Osteocyte (in vitro differentiated cells): Measurements from ENCODE around the gene OSCP1. TPM values are rescaled to one million over a fixed set of nuclear protein-coding genes. Genes with fewer than 3 reads are reported as not detected.
A peak's percentile ranks its signal among the peaks of the same experiment; 100 is the strongest.
"Not testable (repeated sequence)": the region's sequence is repeated elsewhere in the genome, so short reads cannot be mapped to it uniquely, and the experiment has no call there.

Source experiments
- DNase-seq: peaks from one replicate; pipeline ENCODE4 v3.0.0; 2021; ENCODE audit warnings: mixed read lengths; ENCODE audit not compliant: unreplicated experiment; ENCODE audit errors: extremely low spot score
- H3K27ac Mint-ChIP-seq: one replicate; pipeline ENCODE4 v1.8.0; 2021; ENCODE audit warnings: mild to moderate bottlenecking, mixed read lengths; ENCODE audit not compliant: unreplicated experiment
- H3K27me3 Mint-ChIP-seq: one replicate; pipeline ENCODE4 v1.8.0; 2021; ENCODE audit warnings: mixed read lengths; ENCODE audit not compliant: unreplicated experiment
- H3K36me3 Mint-ChIP-seq: one replicate; pipeline ENCODE4 v1.8.0; 2021; ENCODE audit warnings: mixed read lengths; ENCODE audit not compliant: unreplicated experiment
- H3K4me1 Mint-ChIP-seq: one replicate; pipeline ENCODE4 v1.8.0; 2021; ENCODE audit warnings: mixed read lengths; ENCODE audit not compliant: unreplicated experiment
- H3K4me3 Mint-ChIP-seq: one replicate; pipeline ENCODE4 v1.8.0; 2021; ENCODE audit warnings: mild to moderate bottlenecking, moderate library complexity, mixed read lengths; ENCODE audit not compliant: unreplicated experiment
- H3K9me3 Mint-ChIP-seq: one replicate; pipeline ENCODE4 v1.8.0; 2021; ENCODE audit warnings: mixed read lengths; ENCODE audit not compliant: unreplicated experiment
- long read RNA-seq: library from polyadenylated mRNA; unstranded; transcript quantifications from one replicate; pipeline ENCODE4 v2.0.0, GENCODE V29; 2021
- total RNA-seq: library from RNA; stranded (reverse); gene quantifications from 2 replicates; pipeline ENCODE4 v1.2.1, GENCODE V29; 2021
- TF ChIP-seq, protein P1 (sequence below): fragments of 200-600 bp; sonication (generic); IDR thresholded peaks from 2 replicates; pipeline ENCODE4 v1.5.0; 2021; ENCODE audit warnings: antibody characterized with exemption, mild to moderate bottlenecking, moderate library complexity

The OSCP1 gene
- 5.0 and 7.1 TPM in 2 replicates for total RNA-seq
- long read RNA-seq, transcript OSCP1-201 (10 exons, 1,455 nt), result major isoform, 26 of 32 reads
- long read RNA-seq, partial matches to known transcripts, result 0 of 32 reads
- long read RNA-seq, other reads (novel, unspliced or antisense), result 4 of 32 reads

- peaks cover 8% of the 10 kb centered on the region for H3K36me3 Mint-ChIP-seq
- H3K27me3 Mint-ChIP-seq, result no peaks in the 10 kb centered on the region
- H3K9me3 Mint-ChIP-seq, result no peaks in the 10 kb centered on the region
- H3K4me3 Mint-ChIP-seq, result peak within 1 kb of the TSS; percentile 84
- peak within 1 kb of the TSS; percentile 95 for H3K27ac Mint-ChIP-seq
- DNase-seq, result peak; percentile 98
- peaks cover 21% of the 10 kb centered on the region for H3K4me1 Mint-ChIP-seq
- TF ChIP-seq, protein P1, sequence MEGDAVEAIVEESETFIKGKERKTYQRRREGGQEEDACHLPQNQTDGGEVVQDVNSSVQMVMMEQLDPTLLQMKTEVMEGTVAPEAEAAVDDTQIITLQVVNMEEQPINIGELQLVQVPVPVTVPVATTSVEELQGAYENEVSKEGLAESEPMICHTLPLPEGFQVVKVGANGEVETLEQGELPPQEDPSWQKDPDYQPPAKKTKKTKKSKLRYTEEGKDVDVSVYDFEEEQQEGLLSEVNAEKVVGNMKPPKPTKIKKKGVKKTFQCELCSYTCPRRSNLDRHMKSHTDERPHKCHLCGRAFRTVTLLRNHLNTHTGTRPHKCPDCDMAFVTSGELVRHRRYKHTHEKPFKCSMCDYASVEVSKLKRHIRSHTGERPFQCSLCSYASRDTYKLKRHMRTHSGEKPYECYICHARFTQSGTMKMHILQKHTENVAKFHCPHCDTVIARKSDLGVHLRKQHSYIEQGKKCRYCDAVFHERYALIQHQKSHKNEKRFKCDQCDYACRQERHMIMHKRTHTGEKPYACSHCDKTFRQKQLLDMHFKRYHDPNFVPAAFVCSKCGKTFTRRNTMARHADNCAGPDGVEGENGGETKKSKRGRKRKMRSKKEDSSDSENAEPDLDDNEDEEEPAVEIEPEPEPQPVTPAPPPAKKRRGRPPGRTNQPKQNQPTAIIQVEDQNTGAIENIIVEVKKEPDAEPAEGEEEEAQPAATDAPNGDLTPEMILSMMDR, result no peak
Measured at GRCh38 chr1:36450270-36450918, at the start of gene OSCP1. OSCP1 (minus strand) TSS chr1:36450451; CDS start chr1:36450369, 82 bp downstream.

GRCh38 chr1:36497207-36497606 lies 47.0 kb upstream of the OSCP1 start:
- Mint-ChIP-seq H3K9me3 (no peaks in the 10 kb centered on the region), H3K36me3 (no peaks in the 10 kb centered on the region), H3K27me3 (peaks cover 28% of the 10 kb centered on the region), H3K4me1 (no peaks in the 10 kb centered on the region), H3K27ac (no peak overlapping the region), H3K4me3 (no peak overlapping the region)
- TF ChIP-seq, protein P1, result no peak
- no peak for DNase-seq

DNA sequence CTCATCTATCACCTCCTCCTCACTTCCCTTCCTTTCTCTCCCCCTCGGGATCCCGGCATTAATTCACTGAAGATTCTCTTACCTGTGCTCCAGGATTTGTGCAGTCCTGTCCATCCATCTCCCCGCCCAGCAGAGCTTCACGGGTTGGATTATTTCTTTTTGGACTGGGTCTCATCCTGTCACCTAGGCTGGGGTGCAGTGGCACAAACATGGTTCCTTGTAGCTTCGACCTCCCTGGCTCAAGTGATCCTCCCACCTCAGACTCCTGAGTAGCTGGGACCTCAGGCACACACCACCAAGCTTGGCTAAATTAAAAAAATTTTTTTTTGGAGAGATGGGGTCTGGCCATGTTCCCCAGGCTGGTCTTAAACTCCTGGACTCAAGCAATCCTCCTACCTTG lies 44.7 kb upstream of the OSCP1 start:
- Mint-ChIP-seq H3K27me3 (peaks cover 32% of the 10 kb centered on the region), H3K36me3 (no peaks in the 10 kb centered on the region), H3K4me3 (no peak overlapping the region), H3K4me1 (no peaks in the 10 kb centered on the region), H3K27ac (no peak overlapping the region), H3K9me3 (no peaks in the 10 kb centered on the region)
- no peak for DNase-seq
- TF ChIP-seq, protein P1, result no peak

DNA sequence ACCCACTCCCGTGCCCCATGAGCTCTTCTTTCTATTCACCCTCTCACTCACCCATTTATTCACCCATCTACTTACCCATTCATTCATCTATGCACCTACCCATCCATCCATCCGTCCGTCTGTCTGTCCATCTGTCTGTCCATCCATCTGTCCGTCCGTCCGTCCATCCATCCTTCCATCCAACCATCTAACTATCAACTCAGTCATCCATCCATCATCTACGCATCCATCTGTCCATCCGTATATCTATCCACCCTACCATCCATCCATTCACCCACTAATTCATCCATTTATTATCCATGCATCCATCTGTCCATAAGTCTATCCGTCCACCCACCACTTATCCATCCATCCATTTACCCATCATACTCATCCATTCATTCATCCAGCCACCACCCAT lies 43.3 kb upstream of the OSCP1 start:
- DNase-seq, result no peak
- TF ChIP-seq, protein P1, result no peak
- H3K9me3 Mint-ChIP-seq, result no peaks in the 10 kb centered on the region
- no peak overlapping the region for H3K27ac Mint-ChIP-seq
- H3K4me1 Mint-ChIP-seq, result no peaks in the 10 kb centered on the region
- H3K36me3 Mint-ChIP-seq, result no peaks in the 10 kb centered on the region
- H3K4me3 Mint-ChIP-seq, result no peak overlapping the region
- peaks cover 40% of the 10 kb centered on the region for H3K27me3 Mint-ChIP-seq

GRCh38 chr1:36492491-36492890 lies 42.2 kb upstream of the OSCP1 start:
- no peaks in the 10 kb centered on the region for H3K4me1 Mint-ChIP-seq
- H3K4me3 Mint-ChIP-seq, result no peak overlapping the region
- DNase-seq, result no peak
- H3K9me3 Mint-ChIP-seq, result no peaks in the 10 kb centered on the region
- no peak overlapping the region for H3K27ac Mint-ChIP-seq
- H3K36me3 Mint-ChIP-seq, result no peaks in the 10 kb centered on the region
- TF ChIP-seq, protein P1, result no peak
- H3K27me3 Mint-ChIP-seq, result peaks cover 36% of the 10 kb centered on the region

GRCh38 chr1:36489258-36490051 lies 39.2 kb upstream of the OSCP1 start:
- not testable (repeated sequence) for H3K27ac Mint-ChIP-seq, H3K36me3 Mint-ChIP-seq, H3K4me3 Mint-ChIP-seq, H3K9me3 Mint-ChIP-seq, H3K4me1 Mint-ChIP-seq, DNase-seq
- peaks cover 35% of the 10 kb centered on the region for H3K27me3 Mint-ChIP-seq
